ENCODE data around the gene NFASC.

- TF ChIP-seq EZH2 (IDR thresholded peaks at IDR 0.05; ENCODE audit: insufficient read depth, low read length) (no peak), CTCF (IDR thresholded peaks at IDR 0.05; ENCODE audit: insufficient read depth, low read depth, low read length) (no peak)
Measured at GRCh38 chr1:204979306-204979705, 108.6 kb downstream of the NFASC start.

Measured in astrocyte (in vitro differentiated cells and primary cell).